Erythroblast (primary cell): Measurements from ENCODE around the gene ASRGL1.

Experiments used
- DNase-seq, 2 experiments: peaks; one replicate each; lab custom pipeline; 2025; lab: John Stamatoyannopoulos, UW
- GATA1 ChIP-seq: IDR thresholded peaks from 2 replicates; pipeline ENCODE4 v1.6.1; 2011; ENCODE audit warnings: low read depth, mild to moderate bottlenecking, control low read depth, low read length, moderate library complexity
- POLR2A ChIP-seq: IDR thresholded peaks from 2 replicates; pipeline ENCODE4 v1.6.1; 2011; ENCODE audit warnings: mild to moderate bottlenecking, low read length

The ASRGL1 gene

DNA sequence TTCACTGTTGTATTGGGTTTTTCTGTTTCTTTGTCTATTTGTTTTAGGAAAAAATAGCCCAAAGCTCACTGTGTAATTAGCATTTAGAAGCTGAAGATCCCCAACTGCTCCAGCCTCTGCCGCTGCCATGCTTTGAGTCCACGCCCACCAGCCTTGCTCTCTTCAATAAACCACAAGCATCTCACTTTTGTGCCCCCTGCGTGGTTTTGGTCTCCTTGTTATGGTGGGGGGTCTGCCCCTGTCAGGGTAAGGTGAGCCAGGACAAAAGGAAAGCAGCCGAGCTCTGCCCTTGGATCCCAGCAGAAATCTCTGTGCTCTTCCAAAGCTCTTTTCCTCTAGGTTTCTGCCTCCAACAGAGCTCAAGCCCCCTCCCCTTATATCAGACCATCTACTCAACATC is 85.8 kb downstream of the ASRGL1 start:
- DNase-seq: no peak
- TF ChIP-seq GATA1 (no peak), POLR2A (no peak)

DNA sequence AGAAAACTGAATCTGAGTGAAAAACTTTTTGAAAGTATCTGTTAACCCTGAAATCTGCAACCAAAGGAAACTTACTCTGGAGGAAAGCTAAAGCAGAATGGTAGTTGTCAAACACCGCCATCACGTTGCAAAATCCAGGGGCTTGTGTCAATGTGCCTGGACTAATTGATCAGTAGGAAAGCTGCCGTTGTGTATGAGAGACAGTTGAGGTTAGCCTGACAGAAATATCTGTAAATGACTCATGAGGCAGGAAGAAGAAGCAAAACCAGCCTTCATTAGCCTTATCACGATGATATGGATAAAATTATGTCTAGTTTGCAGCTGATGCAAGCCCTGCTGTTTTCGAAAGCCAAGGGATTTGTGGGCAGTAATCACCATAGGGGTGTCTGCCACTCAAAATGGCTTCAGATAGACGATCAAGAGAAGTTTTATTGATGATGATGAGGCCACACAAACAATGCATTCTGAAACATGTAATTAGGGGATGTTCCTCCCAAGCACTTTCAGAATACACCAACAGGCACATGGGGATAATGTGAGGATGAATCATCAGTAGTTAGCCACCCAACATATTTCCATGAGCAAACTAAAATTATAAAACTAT is 90.5 kb downstream of the ASRGL1 start:
- TF ChIP-seq POLR2A (no peak), GATA1 (no peak)
- DNase-seq: peak; percentile 46 to 74

DNA sequence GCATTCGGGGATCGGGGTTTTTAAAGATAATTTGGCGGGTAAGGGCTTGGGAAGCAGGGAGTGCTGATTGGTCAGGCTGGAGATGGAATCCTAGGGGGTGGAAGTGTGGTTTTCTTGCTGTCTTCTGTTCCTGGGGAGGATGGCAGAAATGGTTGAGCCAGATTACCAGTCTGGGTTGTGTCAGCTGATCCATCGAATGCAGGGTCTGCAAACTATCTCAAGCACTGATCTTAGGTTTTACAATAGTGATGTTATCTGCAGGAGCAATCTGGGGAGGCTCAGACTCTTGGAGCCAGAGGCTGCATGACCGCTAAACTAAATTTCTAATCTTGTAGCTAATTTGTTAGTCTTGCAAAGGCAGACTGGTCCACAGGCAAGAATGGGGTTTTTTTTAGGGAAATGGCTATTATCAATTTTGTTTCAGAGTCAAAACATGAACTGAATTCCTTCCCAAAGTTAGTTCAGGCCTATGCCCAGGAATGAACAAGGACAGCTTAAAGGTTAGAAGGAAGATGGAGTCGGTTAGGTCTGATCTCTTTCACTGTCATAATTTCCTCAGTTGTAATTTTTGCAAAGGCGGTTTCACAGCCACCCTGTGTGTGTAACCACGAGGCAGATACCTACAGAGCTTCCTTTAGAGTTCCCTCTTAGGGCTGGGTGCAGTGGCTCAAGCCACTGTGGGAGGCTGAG is 91.8 kb downstream of the ASRGL1 start:
- no peak for DNase-seq

DNA sequence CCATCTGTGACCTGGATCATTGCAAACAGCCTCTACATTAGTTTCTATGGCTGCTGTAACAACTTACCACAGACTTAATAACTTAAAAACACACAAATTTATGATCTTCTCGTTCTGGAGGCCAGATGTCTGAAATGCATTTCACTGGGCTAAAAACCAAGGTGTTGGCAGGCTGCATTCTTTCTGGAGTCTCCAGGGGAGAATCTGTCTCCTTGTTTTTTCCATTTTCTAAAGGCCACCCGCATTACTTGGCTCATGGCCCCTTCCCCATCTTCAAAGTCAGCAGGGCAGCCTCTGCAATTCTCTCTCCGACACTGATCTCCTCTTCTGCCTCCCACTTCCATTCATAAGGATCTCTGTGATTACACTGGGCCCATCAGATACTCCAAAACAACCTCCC is 93.2 kb downstream of the ASRGL1 start:
- no peak for DNase-seq
- no peak for TF ChIP-seq GATA1
- TF ChIP-seq POLR2A: no peak

More for the DNA sequence above, 91.8 kb downstream of the ASRGL1 start:
- TF ChIP-seq POLR2A: no peak
- TF ChIP-seq GATA1: no peak

DNA sequence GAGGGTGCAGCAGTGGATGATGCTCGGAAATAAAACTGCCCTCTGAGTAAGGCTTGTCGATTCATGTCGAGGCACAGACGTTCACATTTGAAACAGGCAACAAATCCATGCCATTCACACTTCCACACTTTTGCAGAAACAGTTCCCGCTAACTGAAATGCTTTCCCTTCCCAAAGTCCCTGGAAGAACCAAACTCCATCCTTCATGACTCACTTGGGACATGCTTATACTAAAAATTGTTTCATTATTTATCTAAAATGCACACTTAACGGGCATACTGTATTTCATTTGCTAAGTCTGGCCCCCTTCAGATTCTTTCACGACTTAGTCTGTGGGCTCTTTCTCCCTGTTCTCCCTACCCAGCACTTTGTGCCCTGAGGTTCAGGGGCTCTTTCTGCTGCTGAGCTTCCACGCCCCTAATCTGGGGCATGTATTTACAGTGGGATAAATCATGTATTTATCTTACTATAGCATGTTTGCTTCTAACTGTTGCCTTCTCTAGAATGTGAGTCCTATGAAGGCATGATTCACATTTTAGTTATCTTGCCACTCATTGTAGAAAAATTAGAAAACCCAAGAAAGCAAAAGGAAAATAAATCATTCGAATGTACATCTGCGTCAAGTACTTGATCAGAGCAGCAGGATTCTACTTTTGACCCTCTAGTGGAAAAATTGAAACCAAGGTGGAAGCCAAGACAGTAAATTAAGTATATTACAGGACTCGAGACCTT is 94.1 kb downstream of the ASRGL1 start:
- no peak for DNase-seq
- no peak for TF ChIP-seq GATA1
- no peak for TF ChIP-seq POLR2A

DNA sequence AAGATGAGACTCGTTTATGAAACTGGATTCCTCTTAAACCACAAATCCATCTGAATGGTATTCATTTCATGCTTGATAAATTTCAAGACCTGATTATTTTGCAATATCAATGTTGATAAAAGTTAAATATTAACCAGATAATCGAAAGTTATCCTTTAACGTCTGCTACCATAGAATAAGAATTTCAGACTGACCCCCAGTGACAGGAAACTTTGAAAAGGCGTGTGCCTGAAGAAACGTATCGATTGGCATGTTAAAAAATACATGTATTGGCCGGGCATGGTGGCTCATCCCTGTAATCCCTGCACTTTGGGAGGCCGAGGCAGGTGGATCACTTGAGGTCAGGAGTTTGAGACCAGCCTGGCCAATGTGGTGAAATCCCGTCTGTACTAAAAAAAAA is 95.4 kb downstream of the ASRGL1 start:
- no peak for TF ChIP-seq GATA1
- TF ChIP-seq POLR2A: no peak
- DNase-seq: no peak

DNA sequence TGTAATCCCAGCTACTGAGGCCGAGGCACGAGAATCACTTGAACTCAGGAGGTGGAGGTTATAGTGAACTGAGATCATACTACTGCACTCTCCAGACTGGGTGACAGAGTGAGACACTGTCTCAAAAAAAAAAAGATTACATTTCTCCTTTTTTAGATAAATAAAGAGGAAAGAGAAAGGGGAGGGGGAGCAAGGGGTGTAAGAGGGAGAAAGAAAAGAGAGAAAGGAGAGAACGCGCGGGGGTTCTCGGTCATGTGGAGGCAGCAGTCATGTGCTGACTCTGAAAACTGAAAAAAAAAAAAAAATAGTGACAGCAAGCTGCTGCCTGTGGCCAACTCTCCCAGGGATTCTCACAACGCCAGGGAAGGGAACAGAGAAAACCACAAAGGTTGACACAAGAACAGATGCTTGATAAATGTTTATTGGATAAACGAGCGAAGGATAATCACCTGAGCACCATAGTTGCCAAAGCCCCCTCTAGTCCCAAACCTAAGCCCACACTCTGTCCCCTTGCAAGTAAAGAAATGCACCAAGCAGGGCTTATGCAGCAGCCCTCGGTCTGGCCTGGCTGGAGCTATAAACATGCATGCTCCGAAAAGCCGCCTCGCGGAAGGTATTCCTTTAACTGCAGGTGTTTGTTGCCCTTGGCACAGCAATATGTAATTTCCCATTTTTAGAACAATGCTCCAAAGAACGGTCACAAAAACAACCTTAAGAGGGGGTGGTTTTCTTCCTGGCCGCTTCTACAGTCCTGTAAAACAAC is 96.1 kb downstream of the ASRGL1 start:
- no peak for DNase-seq
- TF ChIP-seq GATA1 (no peak), POLR2A (no peak)

DNA sequence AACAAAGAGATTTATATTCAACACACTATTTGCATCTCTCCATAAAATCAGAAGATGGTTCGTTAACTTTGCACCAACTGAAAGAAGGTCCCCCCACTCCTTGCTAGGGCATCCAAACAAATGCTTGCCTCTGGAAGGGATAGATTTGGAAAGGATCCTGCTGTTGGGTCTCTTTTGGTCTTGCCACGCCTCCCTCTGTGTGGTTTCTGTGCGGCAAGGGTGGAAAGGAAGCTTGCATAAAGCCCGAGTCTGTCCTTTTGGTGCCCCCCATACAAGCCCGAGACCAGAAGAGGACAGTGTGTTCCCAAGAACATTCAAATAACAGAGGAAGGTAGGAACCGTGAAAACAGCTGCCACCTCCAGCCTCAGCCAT is 96.6 kb downstream of the ASRGL1 start:
- TF ChIP-seq GATA1 (no peak), POLR2A (no peak)
- no peak for DNase-seq

DNA sequence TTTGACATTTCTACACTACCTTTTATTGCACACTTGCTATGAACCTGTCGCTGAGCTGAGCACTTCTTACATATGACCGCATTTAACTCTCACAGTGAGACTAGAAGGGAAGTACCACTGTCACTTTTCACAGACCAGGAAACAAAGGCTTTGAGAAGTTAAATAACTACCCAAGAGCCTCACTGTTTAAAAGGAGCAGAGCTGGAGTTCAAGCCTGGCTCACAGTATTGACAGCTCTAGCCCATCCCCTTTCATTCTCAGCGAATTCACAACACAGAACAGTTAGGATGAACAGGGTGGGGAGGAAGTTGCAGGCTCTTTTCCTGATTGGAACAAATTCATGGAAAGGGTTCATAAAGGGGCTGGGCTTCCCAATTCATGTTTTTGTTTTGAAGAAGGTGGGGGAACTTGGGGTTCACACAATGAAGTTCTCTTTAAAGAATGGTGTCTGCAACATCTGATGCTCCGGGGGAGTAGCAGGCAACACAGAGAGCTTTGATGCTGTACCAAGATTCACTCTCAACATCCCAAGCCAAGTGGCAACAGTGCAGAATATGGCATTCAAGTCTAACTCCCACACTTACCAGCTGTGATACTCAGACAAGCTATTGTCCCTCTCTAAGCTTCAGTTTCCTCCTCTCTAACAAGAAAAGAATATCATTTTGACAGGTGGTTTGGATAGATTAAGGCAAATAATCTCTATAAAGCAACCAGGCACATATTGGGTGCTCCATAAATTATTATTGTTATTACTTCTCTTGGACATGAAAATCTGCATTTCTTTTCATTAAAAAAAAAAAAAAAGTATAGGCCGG is 98.8 kb downstream of the ASRGL1 start:
- TF ChIP-seq POLR2A (no peak), GATA1 (no peak)
- DNase-seq: peak in 1 of 2 experiments; percentile 53

DNA sequence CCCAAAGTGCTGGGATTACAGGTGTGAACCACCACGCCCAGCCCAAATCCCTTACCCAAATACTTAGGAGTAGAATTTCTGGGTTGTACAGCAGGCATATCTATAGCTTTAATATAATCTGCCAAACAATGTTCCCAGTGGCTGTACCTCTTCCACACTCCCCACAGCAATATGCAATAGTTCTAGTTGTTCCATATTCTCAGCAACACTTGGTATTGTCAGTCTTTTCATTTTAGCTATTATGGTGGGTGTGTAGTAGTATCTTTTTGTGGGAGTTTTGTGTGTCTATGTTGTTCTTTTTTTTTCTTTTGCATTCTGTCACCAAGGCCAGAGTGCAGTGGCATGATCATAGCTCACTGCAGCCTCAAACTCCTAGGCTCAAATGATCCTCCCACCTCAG is 100.4 kb downstream of the ASRGL1 start:
- no peak for DNase-seq
- no peak for TF ChIP-seq POLR2A
- TF ChIP-seq GATA1: no peak

DNA sequence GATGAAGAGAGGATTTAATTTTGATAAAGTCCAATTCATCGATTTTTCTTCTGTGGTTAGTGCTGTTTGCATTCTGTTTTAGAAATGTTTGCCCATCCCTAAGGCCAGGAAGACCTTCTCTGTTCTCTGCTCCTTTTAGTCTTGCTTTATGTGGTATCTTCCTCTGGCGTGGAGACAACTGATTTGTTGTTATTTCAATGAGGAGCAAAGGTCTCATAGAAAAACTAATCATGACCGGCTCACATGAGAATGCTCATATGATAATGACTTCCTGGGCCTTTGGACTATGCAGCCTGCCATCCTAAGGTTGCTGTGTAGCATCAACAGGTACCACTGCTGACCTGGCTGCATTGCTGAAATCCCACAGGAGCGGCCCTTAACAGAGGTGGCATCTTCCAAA is 101.4 kb downstream of the ASRGL1 start:
- TF ChIP-seq POLR2A (no peak), GATA1 (no peak)
- DNase-seq: no peak

DNA sequence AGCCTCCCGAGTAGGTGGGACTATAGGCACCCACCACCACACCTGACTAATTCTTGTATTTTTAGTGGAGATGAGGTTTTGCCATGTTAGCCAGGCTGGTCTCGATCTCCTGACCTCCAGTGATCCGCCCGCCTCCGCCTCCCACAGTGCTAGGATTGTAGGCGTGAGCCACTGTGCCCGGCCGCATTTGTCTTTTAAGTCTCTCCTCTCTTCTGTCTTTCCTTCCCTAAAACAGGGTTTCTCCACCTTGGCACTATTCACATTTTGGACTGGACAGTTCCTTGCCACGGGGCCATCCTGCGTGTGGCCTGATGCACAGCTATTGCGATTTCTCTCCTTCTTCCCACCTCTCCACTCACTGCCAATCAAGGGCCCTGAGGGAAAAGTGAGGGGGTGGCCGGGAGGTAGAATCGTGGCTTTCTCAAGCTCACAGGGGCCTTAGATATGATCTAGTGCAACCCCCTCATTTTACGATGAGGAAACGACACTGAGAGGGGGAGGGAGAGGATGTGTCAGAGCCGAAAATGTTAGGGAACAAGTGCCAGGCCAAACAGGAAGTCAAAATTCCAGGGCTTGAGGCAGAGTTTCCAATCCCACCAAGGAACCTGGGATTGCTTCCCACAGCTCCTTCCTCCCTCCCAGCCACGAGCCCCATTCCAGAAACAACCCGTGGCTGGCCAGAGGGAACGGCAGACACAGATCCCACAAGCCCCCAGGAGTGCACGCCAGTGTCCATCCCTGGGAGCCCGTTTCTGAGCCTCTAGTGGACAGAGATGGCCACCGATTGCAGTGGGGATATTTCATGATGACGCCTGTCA is 102.7 kb downstream of the ASRGL1 start:
- no peak for DNase-seq
- TF ChIP-seq POLR2A (no peak), GATA1 (no peak)
